GM19351 (cell line): ENCODE results near the gene OR2Z1.
"Not testable (repeated sequence)": the region's sequence is repeated elsewhere in the genome, so short reads cannot be mapped to it uniquely, and the experiment has no call there.

Source experiments
- ATAC-seq: cut with Tn5 transposase; IDR thresholded peaks from one replicate; pipeline ENCODE4 v1.9.1; 2021; ENCODE audit warnings: mild to moderate bottlenecking, moderate library complexity; ENCODE audit not compliant: unreplicated experiment

Gene OR2Z1

GRCh38 chr19:8700956-8701355 lies 20.5 kb upstream of the OR2Z1 start:
- no peak for ATAC-seq

GRCh38 chr19:8702350-8702749 lies 19.1 kb upstream of the OR2Z1 start:
- ATAC-seq = no peak

GRCh38 chr19:8703223-8703622 lies 18.2 kb upstream of the OR2Z1 start:
- ATAC-seq = no peak

GRCh38 chr19:8705304-8705703 lies 16.1 kb upstream of the OR2Z1 start:
- not testable (repeated sequence) for ATAC-seq

- no peak for ATAC-seq
These were observed 15.7 kb upstream of the OR2Z1 start for GRCh38 chr19:8705742-8706141.

GRCh38 chr19:8710337-8710736 lies 11.1 kb upstream of the OR2Z1 start:
- not testable (repeated sequence) for ATAC-seq

GRCh38 chr19:8722032-8722431 lies 598 bp downstream of the OR2Z1 start:
- ATAC-seq = no peak

- no peak for ATAC-seq
These were observed 2.8 kb downstream of the OR2Z1 start for GRCh38 chr19:8724276-8724675.

GRCh38 chr19:8731428-8732169 lies 10.2 kb downstream of the OR2Z1 start:
- no peak for ATAC-seq

GRCh38 chr19:8738377-8738776 lies 16.9 kb downstream of the OR2Z1 start:
- no peak for ATAC-seq

GRCh38 chr19:8739291-8740065 lies 18.0 kb downstream of the OR2Z1 start:
- ATAC-seq = not testable (repeated sequence)

GRCh38 chr19:8767257-8767656 lies 45.8 kb downstream of the OR2Z1 start:
- not testable (repeated sequence) for ATAC-seq

GRCh38 chr19:8769265-8769664 lies 47.8 kb downstream of the OR2Z1 start:
- ATAC-seq = not testable (repeated sequence)

GRCh38 chr19:8773587-8773986 lies 52.2 kb downstream of the OR2Z1 start:
- not testable (repeated sequence) for ATAC-seq
